Spleen (tissue), 11 donors: Measurements from ENCODE around the gene FAM43A. TPM values are rescaled to one million over a fixed set of nuclear protein-coding genes. Genes with fewer than 3 reads are reported as not detected.

ENCODE experiments used
- DNase-seq: peaks from one replicate; pipeline ENCODE4 v3.0.0-alpha.2; 2020
- H3K27ac ChIP-seq, 8 donors: fragments of 200-600 bp; sonication (generic) in 7 of 8; 1 replicate in 4 of 8; 2 replicates in 4 of 8; pipeline versions ENCODE4 v1.5.0 to v1.8.0; 2016 to 2021; ENCODE audit warnings: inconsistent platforms in 4 of 8, mild to moderate bottlenecking in 4 of 8, moderate library complexity in 1 of 8
- H3K27me3 ChIP-seq, 7 donors: fragments of 200-600 bp; sonication (generic) in 6 of 7; replicated peaks in 1 of 7; 1 replicate in 4 of 7; 2 replicates in 3 of 7; pipeline versions ENCODE4 v1.5.0 to v1.8.0; 2016 to 2021; ENCODE audit warnings: inconsistent platforms in 3 of 7, mild to moderate bottlenecking in 1 of 7
- H3K36me3 ChIP-seq, 6 donors: fragments of 200-600 bp; sonication (generic) in 5 of 6; 1 replicate in 4 of 6; 2 replicates in 2 of 6; pipeline versions ENCODE4 v1.5.0 to v1.8.0; 2016 to 2021; ENCODE audit warnings: inconsistent platforms in 2 of 6
- H3K4me1 ChIP-seq, 6 donors: fragments of 200-600 bp; sonication (generic) in 5 of 6; 1 replicate in 3 of 6; 2 replicates in 3 of 6; pipeline versions ENCODE4 v1.5.0 to v1.8.0; 2016 to 2021; ENCODE audit warnings: inconsistent platforms in 3 of 6
- H3K4me3 ChIP-seq, 8 donors: fragments of 200-600 bp; sonication (generic) in 7 of 8; 1 replicate in 4 of 8; 2 replicates in 4 of 8; pipeline versions ENCODE4 v1.5.0 to v1.8.0; 2016 to 2021; ENCODE audit warnings: inconsistent platforms in 4 of 8, mild to moderate bottlenecking in 4 of 8, moderate library complexity in 2 of 8
- H3K9me3 ChIP-seq, 8 donors: fragments of 200-600 bp; sonication (generic) in 7 of 8; 1 replicate in 4 of 8; 2 replicates in 4 of 8; pipeline versions ENCODE4 v1.5.0 to v1.8.0; 2016 to 2021; ENCODE audit warnings: inconsistent platforms in 4 of 8
- POLR2A ChIP-seq, 3 donors: fragments of 450-650 bp; IDR thresholded peaks; one replicate each; pipeline ENCODE4 v1.5.1; 2017; ENCODE audit warnings: antibody characterized with exemption in 3 of 3, mild to moderate bottlenecking in 1 of 3
- POLR2AphosphoS5 ChIP-seq, 3 donors: sonication (generic); formaldehyde crosslinking; IDR thresholded peaks; one replicate each; pipeline ENCODE4 v1.5.1; 2017; ENCODE audit warnings: antibody characterized with exemption in 3 of 3
- WGBS, 5 donors: extraction: QIAGEN DNeasy Blood & Tissue Kit in 3 of 5; methylation state at CpG; one replicate each; pipeline versions ENCODE4 v1.1.5 to v1.1.7; 2013 to 2018; 5-methylcytosine and 5-hydroxymethylcytosine counted together
- intact Hi-C: fragments of 100-400 bp; cut with DNase I; formaldehyde crosslinking; loops from one replicate; pipeline ENCODE4 v1.15.0; 2023; ENCODE audit warnings: low total_unique reads
- polyA plus RNA-seq, 3 donors: library from polyadenylated mRNA; stranded (reverse); fragments of 200-250 nt; gene quantifications; one replicate each; pipeline ENCODE4 v1.2.1, GENCODE V29; 2013
- total RNA-seq, 7 donors: library from RNA; depleted of rRNA in 3 of 7; stranded (reverse); fragments of >200 nt in 3 of 7; fragmentation: NEBNext Ultra II Directional in 4 of 7; extraction: Animal tissue kit (Norgen Biotek cat#: 25700) in 4 of 7; gene quantifications; one replicate each; pipeline versions ENCODE4 v1.1.0 to v1.2.1, GENCODE V29; 2016 to 2021
- TF ChIP-seq, protein P1 (sequence below), 11 experiments: fragments of 200-600 bp in 7 of 11; fragments of 450-650 bp in 4 of 11; sonication (generic) in 4 of 11; IDR thresholded peaks in 8 of 11; conservative IDR thresholded peaks in 3 of 11; 1 replicate in 7 of 11; 2 replicates in 4 of 11; pipeline versions ENCODE4 v1.4.0 to v1.8.0; 2016 to 2021; ENCODE audit warnings: antibody characterized with exemption in 11 of 11, inconsistent platforms in 4 of 11, mild to moderate bottlenecking in 1 of 11
- donor health status: healthy with polysubstance abuse.
- donor health status: DM: no; HTN: no; CAD: no; lungs with moderate emphysema.
- donor health status: DM: no; HTN: no; CAD: no.
- donor health status: Bipolar disorder and iron deficiency.
- donor health status: healthy.
- donor health status: DM: no; HTN: no; CAD: no.
- donor health status: DM: yes; HTN: yes; CAD: no.

The FAM43A gene
- total and polyA plus RNA-seq, 10 donors: 16.9 to 102 (median 66.6) TPM

DNA sequence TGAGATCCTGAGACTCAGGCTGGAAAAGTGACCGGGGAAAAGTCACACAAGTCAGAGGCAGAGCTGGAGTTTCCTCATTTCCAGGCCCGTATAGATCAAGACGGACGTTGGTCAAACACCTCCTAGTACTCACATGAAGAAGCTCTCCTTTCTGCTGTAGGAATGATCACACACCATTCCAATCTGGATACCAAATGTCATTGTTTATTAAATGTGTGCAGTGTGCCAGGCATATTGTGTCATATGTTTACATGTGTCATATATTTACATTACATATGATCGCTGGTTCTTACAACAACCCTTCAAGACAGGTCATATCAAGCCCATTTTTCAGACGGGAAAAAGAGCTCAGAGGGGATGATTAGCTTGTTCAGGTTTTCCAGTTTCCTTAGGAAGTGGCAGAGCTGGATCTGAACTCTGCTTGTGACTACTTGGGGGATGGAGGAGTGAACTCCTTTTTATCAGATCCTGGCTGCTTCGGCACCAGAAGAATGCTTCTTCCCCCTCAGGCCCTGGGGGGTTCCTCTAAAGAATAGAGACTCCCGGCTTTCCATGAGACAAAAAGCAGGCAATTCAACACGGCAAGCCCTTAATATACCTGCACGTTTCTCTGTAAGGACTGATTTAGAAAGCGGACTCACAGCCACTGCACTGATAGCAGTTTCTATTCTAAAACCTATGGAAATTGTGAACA is 41.9 kb downstream of the FAM43A start:
- no peak for TF ChIP-seq POLR2AphosphoS5 (IDR thresholded peaks at IDR 0.05)
- Histone ChIP-seq H3K4me3 (no peak overlapping the region), H3K27ac (no peak overlapping the region), H3K36me3 (no peaks in the 10 kb centered on the region), H3K9me3 (no peaks in the 10 kb centered on the region), H3K27me3 (no peaks in the 10 kb centered on the region), H3K4me1 (no peaks in the 10 kb centered on the region)
- 77 to 90% (median 83%) methylated on average over 11 of the region's 11 CpGs for WGBS, 5 donors
- intact Hi-C loops: no loop called here
- no peak for DNase-seq

DNA sequence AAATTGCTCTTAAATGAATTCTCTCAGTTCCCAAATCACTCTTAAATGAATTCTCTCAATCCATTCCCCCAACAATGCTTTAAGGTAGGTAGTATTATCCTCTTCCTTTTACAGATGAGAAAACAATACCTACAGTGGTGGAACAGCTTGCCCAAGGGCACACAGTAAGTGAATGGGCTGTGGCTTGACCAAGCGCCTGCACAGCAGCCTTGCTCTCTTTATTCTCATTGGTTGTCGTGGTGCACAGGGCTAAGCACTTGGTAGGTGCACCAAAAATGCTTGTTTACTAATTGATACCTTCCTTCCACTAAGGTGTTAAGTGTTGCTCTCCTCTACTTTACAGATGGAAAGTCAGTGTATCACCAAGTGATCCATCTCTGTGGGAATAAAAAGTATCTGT is 43.3 kb downstream of the FAM43A start:
- Histone ChIP-seq H3K4me3 (no peak overlapping the region), H3K9me3 (no peaks in the 10 kb centered on the region), H3K36me3 (no peaks in the 10 kb centered on the region), H3K27me3 (no peaks in the 10 kb centered on the region), H3K27ac (no peak overlapping the region), H3K4me1 (peaks cover 0 to 5% (median 0%) of the 10 kb centered on the region in 6 donors)
- DNase-seq: no peak
- no peak for TF ChIP-seq POLR2AphosphoS5 (IDR thresholded peaks at IDR 0.05)
- TF ChIP-seq POLR2A (IDR thresholded peaks at IDR 0.05): no peak
- TF ChIP-seq, protein P1, sequence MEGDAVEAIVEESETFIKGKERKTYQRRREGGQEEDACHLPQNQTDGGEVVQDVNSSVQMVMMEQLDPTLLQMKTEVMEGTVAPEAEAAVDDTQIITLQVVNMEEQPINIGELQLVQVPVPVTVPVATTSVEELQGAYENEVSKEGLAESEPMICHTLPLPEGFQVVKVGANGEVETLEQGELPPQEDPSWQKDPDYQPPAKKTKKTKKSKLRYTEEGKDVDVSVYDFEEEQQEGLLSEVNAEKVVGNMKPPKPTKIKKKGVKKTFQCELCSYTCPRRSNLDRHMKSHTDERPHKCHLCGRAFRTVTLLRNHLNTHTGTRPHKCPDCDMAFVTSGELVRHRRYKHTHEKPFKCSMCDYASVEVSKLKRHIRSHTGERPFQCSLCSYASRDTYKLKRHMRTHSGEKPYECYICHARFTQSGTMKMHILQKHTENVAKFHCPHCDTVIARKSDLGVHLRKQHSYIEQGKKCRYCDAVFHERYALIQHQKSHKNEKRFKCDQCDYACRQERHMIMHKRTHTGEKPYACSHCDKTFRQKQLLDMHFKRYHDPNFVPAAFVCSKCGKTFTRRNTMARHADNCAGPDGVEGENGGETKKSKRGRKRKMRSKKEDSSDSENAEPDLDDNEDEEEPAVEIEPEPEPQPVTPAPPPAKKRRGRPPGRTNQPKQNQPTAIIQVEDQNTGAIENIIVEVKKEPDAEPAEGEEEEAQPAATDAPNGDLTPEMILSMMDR (IDR thresholded peaks at IDR 0.05 in 8 of 11, conservative IDR thresholded peaks at IDR 0.05 in 3 of 11): no peak
- intact Hi-C loops: no loop called here
- WGBS, 5 donors: 86 to 98% (median 94%) methylated on average over 2 of the region's 2 CpGs

DNA sequence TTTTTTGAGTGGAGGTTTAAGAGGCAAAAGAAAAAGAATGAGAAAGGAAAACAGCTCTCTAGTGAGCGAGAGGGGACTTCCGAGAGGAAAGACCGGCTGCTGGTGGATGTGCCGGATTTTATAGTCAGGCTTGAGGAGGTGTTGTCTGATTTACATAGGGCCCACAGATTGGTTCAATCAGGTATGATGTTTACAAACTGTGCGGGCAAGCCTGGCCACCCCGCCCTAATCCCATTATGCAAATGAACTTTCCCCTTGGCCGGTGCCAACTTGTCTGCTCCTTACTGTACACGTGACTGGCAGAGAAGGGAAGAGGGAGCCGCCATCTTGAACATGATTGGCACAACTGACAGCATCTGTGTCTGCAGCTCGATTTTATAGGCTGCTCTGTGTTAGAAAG is 44.7 kb downstream of the FAM43A start:
- TF ChIP-seq POLR2AphosphoS5 (IDR thresholded peaks at IDR 0.05): no peak
- TF ChIP-seq, protein P1 (IDR thresholded peaks at IDR 0.05 in 8 of 11, conservative IDR thresholded peaks at IDR 0.05 in 3 of 11): no peak
- no peak for DNase-seq
- Histone ChIP-seq H3K9me3 (peaks cover 0 to 9% (median 8%) of the 10 kb centered on the region in 8 donors), H3K4me1 (peaks cover 0 to 5% (median 0%) of the 10 kb centered on the region in 6 donors), H3K27ac (no peak overlapping the region), H3K36me3 (no peaks in the 10 kb centered on the region), H3K4me3 (no peak overlapping the region), H3K27me3 (no peaks in the 10 kb centered on the region)
- WGBS, 5 donors: 54 to 69% (median 65%) methylated on average over 10 of the region's 10 CpGs
- intact Hi-C loops: no loop called here

DNA sequence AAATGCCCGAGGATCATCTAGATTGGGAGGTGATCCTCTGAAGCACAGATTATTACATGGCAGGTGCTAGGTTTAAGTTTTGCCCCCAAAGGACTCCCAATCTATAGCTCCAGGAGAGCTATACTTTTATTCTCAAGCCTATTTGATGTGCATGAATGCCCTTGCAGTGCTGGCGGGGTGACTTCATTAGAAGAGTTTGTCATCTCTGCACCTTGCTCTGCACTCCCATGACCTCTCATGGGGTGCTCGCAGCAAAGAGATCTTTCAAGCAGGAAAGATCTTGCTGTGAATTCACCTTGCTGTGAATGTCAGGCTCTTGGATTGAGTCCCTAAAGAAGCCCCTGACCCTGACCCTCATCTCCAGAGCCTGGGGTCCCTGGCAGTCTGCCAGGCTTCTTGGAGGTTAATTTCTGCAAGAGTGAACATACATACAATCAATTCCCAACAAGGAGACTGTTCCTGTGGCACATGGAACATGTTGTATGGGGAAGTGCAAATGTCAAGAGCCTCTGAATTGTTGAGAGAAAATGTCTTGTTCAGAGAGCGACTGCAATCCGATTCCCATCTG is 45.9 kb downstream of the FAM43A start:
- DNase-seq: no peak
- no peak overlapping the region for H3K27ac ChIP-seq
- no peaks in the 10 kb centered on the region for H3K36me3 ChIP-seq
- intact Hi-C loops: no loop called here
- no peak overlapping the region for H3K4me3 ChIP-seq
- H3K4me1 ChIP-seq: peaks cover 0 to 14% (median 4%) of the 10 kb centered on the region in 6 donors
- no peaks in the 10 kb centered on the region for H3K27me3 ChIP-seq
- WGBS, 5 donors: 72 to 87% (median 81%) methylated on average over 4 to 5 of the region's 5 CpGs
- TF ChIP-seq POLR2AphosphoS5 (IDR thresholded peaks at IDR 0.05): no peak
- no peak for TF ChIP-seq POLR2A (IDR thresholded peaks at IDR 0.05)
- TF ChIP-seq, protein P1 (IDR thresholded peaks at IDR 0.05 in 8 of 11, conservative IDR thresholded peaks at IDR 0.05 in 3 of 11): no peak
- H3K9me3 ChIP-seq: peaks cover 0 to 22% (median 11%) of the 10 kb centered on the region in 8 donors
